LoVo (cell line): ENCODE measurements around the gene KRT28.
"Not testable (repeated sequence)": the region's sequence is repeated elsewhere in the genome, so short reads cannot be mapped to it uniquely, and the experiment has no call there.

ENCODE experiments used
- DNase-seq: peaks from one replicate; pipeline ENCODE4 v3.0.0-alpha.2; 2016; ENCODE audit warnings: low spot score

Gene KRT28

GRCh38 chr17:40818733-40819527 is 19.2 kb upstream of the KRT28 start:
- peak; percentile 87 for DNase-seq

- no peak for DNase-seq
Measured at GRCh38 chr17:40818343-40818732, 18.6 kb upstream of the KRT28 start.

- DNase-seq, result no peak
Measured at GRCh38 chr17:40817103-40817682, 17.4 kb upstream of the KRT28 start.

GRCh38 chr17:40816569-40816968 is 16.8 kb upstream of the KRT28 start:
- no peak for DNase-seq

- DNase-seq, result no peak
Measured at GRCh38 chr17:40815381-40815780, 15.6 kb upstream of the KRT28 start.

GRCh38 chr17:40814657-40815056 is 14.9 kb upstream of the KRT28 start:
- not testable (repeated sequence) for DNase-seq

- DNase-seq, result no peak
Measured at GRCh38 chr17:40813804-40814203, 14.0 kb upstream of the KRT28 start.

- no peak for DNase-seq
Measured at GRCh38 chr17:40812639-40813038, 12.9 kb upstream of the KRT28 start.

GRCh38 chr17:40810494-40810893 is 10.7 kb upstream of the KRT28 start:
- DNase-seq, result peak; percentile 67

- no peak for DNase-seq
Measured at GRCh38 chr17:40809721-40810421, 10.1 kb upstream of the KRT28 start.

GRCh38 chr17:40806131-40806530 is 6.4 kb upstream of the KRT28 start:
- no peak for DNase-seq

- DNase-seq, result peak; percentile 89
Measured at GRCh38 chr17:40803617-40804082, 3.9 kb upstream of the KRT28 start.

- no peak for DNase-seq
Measured at GRCh38 chr17:40801157-40801556, 1.4 kb upstream of the KRT28 start.

- no peak for DNase-seq
Measured at GRCh38 chr17:40800381-40800780, 622 bp upstream of the KRT28 start.

- no peak for DNase-seq
Measured at GRCh38 chr17:40796846-40797245, 2.9 kb downstream of the KRT28 start.

GRCh38 chr17:40795019-40795667 is 4.6 kb downstream of the KRT28 start:
- DNase-seq, result no peak

GRCh38 chr17:40794466-40794865 is 5.3 kb downstream of the KRT28 start:
- no peak for DNase-seq

GRCh38 chr17:40793832-40794231 is 5.9 kb downstream of the KRT28 start:
- DNase-seq, result no peak

- no peak for DNase-seq
Measured at GRCh38 chr17:40791787-40792436, 7.8 kb downstream of the KRT28 start.

GRCh38 chr17:40791111-40791510 is 8.6 kb downstream of the KRT28 start:
- no peak for DNase-seq

- no peak for DNase-seq
Measured at GRCh38 chr17:40782450-40782849, 17.3 kb downstream of the KRT28 start, which contains the start of gene KRT27. Gene KRT27 (minus strand): TSS chr17:40782550. CDS start chr17:40782493, 57 bp downstream.
